Left renal pelvis (tissue), 4 donors: Measurements from ENCODE around the gene CAMK1D. TPM values are rescaled to one million over a fixed set of nuclear protein-coding genes. Genes with fewer than 3 reads are reported as not detected.
"Not testable (repeated sequence)": the region's sequence is repeated elsewhere in the genome, so short reads cannot be mapped to it uniquely, and the experiment has no call there.

ENCODE experiments used
- DNase-seq, 4 donors: peaks; one replicate each; pipeline ENCODE4 v3.0.0-alpha.2; 2013; ENCODE audit warnings: low read depth in 4 of 4, low spot score in 3 of 4
- polyA plus RNA-seq, 4 donors: library from polyadenylated mRNA; unstranded; fragments of 120-200 nt; gene quantifications; one replicate each; pipeline ENCODE4 v1.2.1, GENCODE V29; 2013; ENCODE audit not compliant: insufficient read length in 4 of 4

Gene CAMK1D
- polyA plus RNA-seq, 4 donors: 11.1 to 20.6 (median 11.2) TPM

DNA sequence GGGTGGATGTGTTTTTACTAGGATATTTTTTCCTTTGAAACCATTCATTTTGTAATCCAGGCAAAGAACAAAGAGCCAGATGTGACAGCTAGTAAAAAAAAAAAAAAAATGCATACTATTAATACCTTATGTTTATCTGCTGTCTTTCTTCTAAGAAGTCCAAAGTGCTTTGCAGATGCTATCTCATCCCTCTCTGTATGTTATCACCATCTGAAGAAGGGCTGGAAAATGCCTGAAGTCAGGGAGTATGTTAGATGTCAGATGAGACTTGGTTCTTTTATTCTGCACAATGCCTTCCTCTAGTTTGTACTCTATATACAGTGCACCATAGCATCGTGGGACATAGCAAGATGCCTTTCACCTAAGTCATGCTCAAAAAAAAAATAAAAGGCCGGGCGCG is 10.4 kb upstream of the CAMK1D start:
- no peak for DNase-seq

GRCh38 chr10:12340371-12340770 is 9.0 kb upstream of the CAMK1D start:
- no peak for DNase-seq

DNA sequence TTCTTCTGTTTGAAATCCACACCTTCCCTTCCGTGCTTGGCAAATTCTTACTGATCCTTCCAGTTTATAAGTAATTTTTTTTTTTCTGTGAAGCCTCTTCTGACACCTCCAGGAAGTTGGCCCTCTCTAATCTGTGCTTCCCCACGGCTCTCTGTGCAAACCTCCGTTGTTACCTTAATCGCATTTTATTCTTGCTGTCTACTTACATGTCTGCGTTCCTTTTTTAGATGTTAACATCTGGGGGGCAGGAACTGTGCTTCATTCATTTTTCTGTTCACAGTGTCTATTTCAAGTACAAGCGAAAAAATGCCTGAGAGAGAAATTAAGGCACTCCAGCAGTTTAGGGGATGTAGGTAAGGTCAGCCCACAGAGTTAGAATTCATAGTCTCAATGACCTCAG is 8.4 kb upstream of the CAMK1D start:
- DNase-seq: no peak

DNA sequence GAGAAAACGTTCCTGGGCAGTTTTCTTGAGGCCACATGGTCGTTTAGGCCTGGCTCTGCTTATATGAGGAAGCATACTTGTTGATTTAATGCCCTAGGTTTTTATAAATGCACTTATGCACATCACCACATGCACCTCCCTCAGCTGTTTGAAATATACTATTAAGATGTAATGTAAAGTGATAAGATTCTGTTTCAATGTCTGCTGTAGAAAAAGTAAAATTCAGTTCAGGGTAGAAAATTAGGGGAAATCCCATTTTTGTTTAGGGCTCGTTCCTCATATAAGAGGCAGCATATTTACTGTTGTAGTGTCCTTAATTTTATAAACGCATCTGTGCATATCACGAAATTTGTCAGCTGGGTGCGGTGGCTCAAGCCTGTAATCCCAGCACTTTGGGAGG is 7.8 kb upstream of the CAMK1D start:
- no peak for DNase-seq

DNA sequence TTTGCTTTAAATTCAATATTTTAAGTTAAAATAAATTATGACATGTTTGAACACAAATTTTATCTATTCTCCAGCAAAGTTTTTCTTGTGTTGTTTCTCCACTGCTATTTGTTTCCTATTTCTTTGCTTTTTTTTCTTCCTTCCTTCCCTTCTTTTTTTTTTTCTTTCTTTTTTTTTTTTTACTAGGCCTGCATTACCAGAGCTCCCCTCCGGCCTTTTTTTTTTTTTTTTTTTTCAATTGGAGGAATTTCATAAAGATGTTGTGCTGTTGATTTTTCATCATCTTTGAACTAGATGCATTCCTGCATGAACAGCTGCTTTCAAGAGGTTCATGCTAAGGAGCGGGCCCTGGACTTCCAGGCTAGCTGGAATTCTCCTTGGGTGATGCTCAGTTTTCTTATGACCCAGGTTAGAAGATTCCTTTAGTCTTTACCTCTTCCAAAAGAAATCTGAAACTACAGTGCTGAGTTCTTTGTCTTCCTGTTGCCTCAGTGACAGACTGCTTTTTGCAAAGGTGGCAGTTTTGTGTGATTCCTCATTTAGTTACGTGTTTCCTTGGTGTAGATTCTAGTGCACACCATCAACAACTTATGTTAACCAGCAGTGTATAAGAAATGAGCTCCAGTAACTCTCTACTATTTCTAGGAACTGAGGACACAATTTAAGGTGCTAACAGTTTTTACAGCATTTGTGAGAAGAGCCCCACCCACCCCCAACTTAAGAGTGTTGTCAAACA is 4.8 kb upstream of the CAMK1D start:
- no peak for DNase-seq

DNA sequence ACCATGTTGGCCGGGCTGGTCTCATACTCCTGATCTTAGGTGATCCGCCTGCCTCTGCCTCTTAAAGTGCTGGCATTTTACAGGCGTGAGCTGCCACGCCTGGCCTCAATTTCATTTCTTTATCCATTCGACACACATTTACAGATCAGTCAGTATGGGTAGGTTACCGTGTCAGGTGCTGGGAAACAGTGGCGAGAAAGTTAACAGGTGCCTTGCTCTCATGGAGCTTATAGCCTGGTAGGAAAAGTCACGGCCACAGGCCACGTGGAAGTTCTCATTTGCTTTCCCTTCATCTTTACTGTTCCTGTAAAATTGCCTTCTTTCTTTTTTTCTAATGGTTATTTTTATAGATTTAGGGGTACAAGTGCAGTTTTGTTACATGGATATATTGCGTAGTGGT is 2.6 kb upstream of the CAMK1D start:
- no peak for DNase-seq

- DNase-seq: no peak
Observed at GRCh38 chr10:12348294-12348869, 965 bp upstream of the CAMK1D start.

- DNase-seq: no peak
Observed at GRCh38 chr10:12349629-12350166, 351 bp downstream of the CAMK1D start.

DNA sequence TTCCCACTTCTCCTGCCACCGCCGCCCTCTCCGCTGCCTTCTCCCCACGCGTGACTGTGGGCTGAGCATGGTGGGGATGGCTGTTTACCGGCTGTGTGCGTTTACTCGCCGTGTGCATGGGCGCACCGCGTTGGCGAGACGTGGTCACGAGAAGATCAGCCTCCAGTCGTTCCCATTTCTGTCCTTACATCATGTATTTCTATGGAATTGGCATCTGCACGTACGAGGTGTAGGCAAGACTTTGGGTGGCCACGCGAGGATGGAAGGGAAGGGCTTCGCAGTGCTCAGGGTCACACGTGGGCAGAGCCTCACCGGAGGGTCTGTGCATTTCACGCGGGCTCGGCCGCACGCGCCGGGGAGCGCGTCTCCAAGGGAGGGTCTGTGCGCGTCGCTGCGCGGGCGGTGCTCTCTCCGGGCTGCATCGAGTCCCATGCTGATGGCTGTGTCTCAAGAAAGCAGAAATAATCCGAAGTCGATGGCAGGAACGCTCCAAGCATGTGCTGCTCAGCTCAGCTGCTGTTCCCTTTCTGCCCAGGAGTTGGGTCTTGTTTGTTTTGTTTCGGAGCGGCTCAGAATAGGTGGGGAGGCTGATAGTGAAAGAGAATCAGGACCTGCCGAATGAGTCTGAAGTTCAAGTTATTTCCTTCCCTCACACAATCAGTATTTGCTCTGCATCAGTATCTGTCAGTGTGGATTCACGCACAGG is 973 bp downstream of the CAMK1D start:
- no peak for DNase-seq

DNA sequence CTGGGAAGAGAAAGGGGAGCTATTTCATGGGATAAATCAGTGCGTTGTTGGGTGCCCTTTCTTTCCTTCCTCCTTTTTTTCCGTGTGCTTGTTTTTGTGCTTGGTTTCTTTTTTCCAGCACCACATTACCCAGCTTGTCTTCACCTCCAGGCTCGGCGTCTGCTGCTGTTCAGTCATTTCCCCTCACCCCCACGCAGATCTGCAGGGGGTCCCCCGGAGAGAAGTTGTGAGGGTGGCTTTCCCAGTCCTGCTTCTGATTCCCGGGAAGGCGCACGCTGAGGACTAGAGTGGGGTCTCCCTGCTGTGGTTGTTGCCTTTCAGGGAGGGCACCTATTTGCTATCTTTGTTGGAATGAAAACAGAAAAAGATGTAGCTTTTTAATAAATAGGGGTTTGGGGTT is 1.6 kb downstream of the CAMK1D start:
- no peak for DNase-seq

DNA sequence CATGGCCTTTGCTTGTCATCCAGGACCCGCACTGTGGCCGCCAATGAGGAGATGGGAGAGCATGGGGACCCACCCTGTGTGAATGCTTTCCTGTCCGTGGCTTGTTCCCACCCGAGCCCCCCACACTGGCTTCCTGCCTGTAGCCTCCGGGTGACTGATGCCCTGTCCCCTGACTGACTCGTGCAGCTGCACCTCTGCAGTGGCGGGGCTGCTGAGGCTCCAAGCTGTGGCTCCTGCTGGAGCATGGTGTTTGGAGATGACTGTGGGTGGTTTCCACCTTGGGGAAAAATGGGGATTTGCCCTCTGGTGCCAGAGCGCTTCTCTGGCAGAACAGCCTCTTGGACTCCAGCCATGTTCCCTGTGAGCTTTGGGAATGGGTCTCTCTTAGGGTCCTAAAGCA is 2.1 kb downstream of the CAMK1D start:
- DNase-seq: no peak

DNA sequence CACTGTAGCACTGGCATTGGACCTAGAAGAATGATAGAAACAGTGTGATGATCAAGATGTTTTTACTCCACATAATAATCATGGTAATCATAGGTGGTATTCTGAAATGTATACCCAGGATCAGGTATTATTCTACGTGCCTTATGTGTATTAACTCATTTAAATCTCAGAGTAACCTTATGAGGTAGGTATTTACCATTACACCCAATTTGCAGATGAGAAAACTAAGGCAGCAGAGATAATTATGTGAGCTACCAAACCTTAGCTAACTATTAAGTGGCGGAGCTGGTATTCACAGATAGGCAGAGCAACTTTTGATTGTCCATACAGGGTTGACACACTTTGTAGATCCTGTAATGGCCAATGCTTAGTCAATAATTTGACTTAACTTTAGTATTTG is 2.5 kb downstream of the CAMK1D start:
- DNase-seq: no peak

GRCh38 chr10:12353399-12354242 is 4.3 kb downstream of the CAMK1D start:
- DNase-seq: no peak

- DNase-seq: not testable (repeated sequence)
Observed at GRCh38 chr10:12354696-12355095, 5.3 kb downstream of the CAMK1D start.

DNA sequence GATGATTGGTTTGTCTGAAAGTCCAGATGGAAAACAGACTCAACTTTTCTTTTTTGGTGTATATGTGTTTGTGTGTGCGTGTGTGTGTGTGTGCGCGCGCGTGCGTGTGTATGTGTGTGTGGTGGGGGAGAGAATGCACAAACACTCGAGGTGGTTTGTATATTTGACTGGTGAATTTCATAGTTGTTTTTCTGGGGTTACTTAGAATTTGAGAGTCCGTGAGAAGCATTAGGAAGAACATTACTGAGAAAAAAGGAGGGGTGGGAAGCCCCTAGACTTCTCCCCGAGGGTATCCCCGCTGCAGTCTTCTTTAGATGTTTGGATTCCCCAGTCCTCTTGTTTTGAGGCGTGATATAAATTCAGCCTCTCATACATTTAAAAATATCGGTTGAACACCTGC is 6.0 kb downstream of the CAMK1D start:
- DNase-seq: no peak

DNA sequence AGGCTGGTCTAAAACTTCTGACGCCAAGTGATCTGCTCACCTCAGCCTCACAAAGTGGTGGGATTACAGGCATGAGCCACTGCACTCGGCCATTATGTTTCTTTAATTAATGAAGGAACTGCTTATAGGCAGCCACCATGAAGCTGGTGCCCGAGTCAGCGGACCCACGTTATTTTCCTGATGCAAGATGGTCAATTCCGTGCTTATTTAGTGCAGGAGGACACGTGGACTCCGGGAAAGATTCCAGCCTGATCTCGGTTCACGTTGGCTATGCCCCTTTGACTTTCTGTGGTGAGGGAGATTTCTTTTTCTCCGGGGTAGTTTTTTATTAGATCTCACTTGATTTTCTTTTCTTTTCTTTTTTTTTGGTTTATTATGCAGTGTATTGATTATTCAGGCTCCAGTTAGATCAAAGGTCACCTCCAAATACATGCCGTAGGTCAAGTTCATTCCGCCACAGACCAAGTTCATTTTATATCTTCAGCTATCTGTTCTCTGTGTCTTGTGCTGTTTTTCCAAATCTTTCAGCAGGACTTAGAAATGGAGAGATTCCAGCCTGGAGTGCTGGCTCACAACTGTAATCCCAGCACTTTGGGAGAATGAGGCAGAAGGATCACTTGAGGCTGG is 8.3 kb downstream of the CAMK1D start:
- no peak for DNase-seq

GRCh38 chr10:12358863-12359564 is 9.7 kb downstream of the CAMK1D start:
- DNase-seq: no peak

DNA sequence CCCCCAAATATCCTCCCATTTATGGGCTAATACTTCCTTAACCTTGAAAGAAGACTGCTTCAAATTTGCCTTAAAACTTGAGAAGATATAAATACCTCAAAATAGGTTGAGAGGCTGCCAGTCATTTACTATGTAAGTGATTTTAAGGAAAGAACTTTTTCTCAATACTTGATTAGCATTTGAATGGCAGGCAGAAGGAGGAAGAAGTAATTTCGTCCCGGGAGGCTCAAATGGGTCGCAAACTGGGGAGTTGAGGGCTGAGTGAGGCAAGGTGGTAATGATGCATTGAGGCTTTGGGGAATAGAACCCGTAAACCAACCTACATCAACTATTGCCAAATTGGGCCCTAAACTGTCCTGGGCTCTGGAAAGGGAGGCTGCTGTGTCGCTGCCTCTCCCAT is 11.1 kb downstream of the CAMK1D start:
- no peak for DNase-seq

- not testable (repeated sequence) for DNase-seq
Observed at GRCh38 chr10:12361115-12361514, 11.8 kb downstream of the CAMK1D start.

- no peak for DNase-seq
Observed at GRCh38 chr10:12364559-12364958, 15.2 kb downstream of the CAMK1D start.
